HG02885 (cell line): Measurements from ENCODE around the gene SHANK1.
"Not testable (repeated sequence)": the region's sequence is repeated elsewhere in the genome, so short reads cannot be mapped to it uniquely, and the experiment has no call there.

Experiments used
- ATAC-seq: cut with Tn5 transposase; IDR thresholded peaks from one replicate; pipeline ENCODE4 v1.9.1; 2021; ENCODE audit warnings: mild to moderate bottlenecking; ENCODE audit not compliant: unreplicated experiment, poor library complexity

SHANK1 gene

GRCh38 chr19:50612504-50613404 lies 106.8 kb downstream of the SHANK1 start:
- not testable (repeated sequence) for ATAC-seq
